ENCODE measurements around the gene NAE1. TPM values are rescaled to one million over a fixed set of nuclear protein-coding genes. Genes with fewer than 3 reads are reported as not detected.

The NAE1 gene
- polyA plus RNA-seq, 2 of the 4 experiments (the other 2 are of a cell fraction), result 96.2 to 132 TPM

DNA sequence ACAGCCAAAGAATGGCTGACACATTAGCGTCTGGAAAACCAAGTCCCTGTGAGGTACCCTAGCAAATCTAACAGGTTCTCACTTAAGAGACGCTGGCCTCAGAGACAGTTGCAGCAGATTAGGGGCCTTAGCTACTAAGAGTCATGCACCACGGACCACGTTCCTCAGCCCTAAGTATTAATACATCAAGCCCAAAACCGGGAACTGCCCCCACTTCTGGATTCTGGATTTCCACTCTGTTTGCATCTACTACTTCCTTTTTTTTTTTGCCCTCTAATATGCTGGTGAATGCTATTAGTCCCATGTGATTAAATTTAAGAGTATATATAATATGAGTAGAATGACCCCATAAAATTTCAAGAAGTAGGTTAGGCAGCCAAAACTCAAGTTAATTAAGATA lies 28.6 kb downstream of the NAE1 start:
- H3K27ac ChIP-seq, result no peak overlapping the region
- no peaks in the 10 kb centered on the region for H3K4me1 ChIP-seq
- no peak for ATAC-seq
- CTCF ChIA-PET, result interaction anchor here (0.7 to 1.5 kb wide), 4 partner anchors 50 to 65 kb away, joined by 3 to 5 read pairs (median 4); no protein-coding TSS in a partner anchor
- no peak overlapping the region for H3K4me3 ChIP-seq
- FAIRE-seq, result no peak
- TF ChIP-seq ZC3H11A (IDR thresholded peaks at IDR 0.05) (no peak), RARB (CRISPR knock-in tag; IDR thresholded peaks at IDR 0.05) (no peak), EHMT2 (IDR thresholded peaks at IDR 0.05; ENCODE audit: low read depth) (no peak), CHD4 (IDR thresholded peaks at IDR 0.05; ENCODE audit: borderline replicate concordance) (no peak), GATA3 (IDR thresholded peaks at IDR 0.05; ENCODE audit: borderline replicate concordance) (no peak), HOXB13 (CRISPR knock-in tag; IDR thresholded peaks at IDR 0.05; ENCODE audit: low read depth) (no peak)
- TF ChIP-seq, protein P1, sequence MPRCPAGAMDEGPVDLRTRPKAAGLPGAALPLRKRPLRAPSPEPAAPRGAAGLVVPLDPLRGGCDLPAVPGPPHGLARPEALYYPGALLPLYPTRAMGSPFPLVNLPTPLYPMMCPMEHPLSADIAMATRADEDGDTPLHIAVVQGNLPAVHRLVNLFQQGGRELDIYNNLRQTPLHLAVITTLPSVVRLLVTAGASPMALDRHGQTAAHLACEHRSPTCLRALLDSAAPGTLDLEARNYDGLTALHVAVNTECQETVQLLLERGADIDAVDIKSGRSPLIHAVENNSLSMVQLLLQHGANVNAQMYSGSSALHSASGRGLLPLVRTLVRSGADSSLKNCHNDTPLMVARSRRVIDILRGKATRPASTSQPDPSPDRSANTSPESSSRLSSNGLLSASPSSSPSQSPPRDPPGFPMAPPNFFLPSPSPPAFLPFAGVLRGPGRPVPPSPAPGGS (IDR thresholded peaks at IDR 0.05), result no peak
- DNase-seq (ENCODE audit: low read depth in 1 of 2, low spot score in 1 of 2), result no peak
- WGBS (ENCODE audit: missing lambda C conversion rate), result 96% methylated on average over 5 of the region's 5 CpGs
- H3K9me3 ChIP-seq, result no peaks in the 10 kb centered on the region
- no peak overlapping the region for H3K4me2 ChIP-seq
- POLR2A ChIA-PET, result no interaction called here

DNA sequence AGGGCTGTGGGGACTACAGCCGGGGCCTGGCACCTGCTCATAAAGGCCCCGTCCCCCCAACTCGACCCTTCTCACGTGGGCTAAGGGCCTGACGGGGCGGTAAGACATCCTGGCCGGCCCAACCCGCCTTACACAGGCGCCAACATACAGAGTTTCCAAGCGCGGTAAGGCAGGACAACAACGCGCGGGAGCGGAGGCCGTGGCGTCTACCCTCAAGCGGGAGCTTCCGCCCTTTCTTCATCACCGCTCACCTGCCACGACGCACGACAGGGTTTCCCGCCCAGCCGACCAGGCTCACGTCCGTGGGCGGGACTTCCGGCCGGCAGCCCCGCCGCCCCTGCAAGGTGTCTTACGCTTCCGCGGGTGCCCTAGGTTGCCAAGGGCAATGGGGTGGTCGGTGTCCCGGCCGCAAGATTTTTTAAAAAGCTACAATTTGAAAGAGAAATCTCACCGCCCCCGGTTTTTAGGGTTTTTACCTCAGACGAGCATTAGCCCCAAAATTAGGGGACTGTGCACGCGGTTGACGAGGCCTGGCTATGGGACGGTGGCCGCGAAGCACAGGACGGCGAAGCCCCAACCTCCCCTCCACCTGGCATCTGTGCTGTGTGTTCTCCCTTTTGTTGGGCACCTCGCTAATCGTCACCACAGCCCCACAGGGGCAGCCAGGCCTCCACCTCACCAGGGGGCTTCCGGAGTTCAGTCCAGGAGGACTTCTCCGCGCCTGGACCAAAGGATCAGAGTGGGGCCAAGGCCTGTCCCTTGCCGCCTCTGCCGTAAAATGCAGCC lies 29.3 kb downstream of the NAE1 start, which contains the start of gene TERB1:
Gene TERB1 (minus strand): TSS at position 265 of the 786 bp plus-strand sequence. CDS start 4,786 bp downstream, outside the sequence.
- Histone ChIP-seq H3K4me1 (no peaks in the 10 kb centered on the region), H3K4me3 (no peak within 1 kb of the TSS), H3K27ac (no peak within 1 kb of the TSS), H3K9me3 (no peaks in the 10 kb centered on the region), H3K4me2 (no peak within 1 kb of the TSS)
- TF ChIP-seq POLR2AphosphoS2 (conservative IDR thresholded peaks at IDR 0.05; ENCODE audit: low read length), result 0 out of 2 replicates have a peak, but pooled peaks have one; percentile 60
- TF ChIP-seq, protein P2, sequence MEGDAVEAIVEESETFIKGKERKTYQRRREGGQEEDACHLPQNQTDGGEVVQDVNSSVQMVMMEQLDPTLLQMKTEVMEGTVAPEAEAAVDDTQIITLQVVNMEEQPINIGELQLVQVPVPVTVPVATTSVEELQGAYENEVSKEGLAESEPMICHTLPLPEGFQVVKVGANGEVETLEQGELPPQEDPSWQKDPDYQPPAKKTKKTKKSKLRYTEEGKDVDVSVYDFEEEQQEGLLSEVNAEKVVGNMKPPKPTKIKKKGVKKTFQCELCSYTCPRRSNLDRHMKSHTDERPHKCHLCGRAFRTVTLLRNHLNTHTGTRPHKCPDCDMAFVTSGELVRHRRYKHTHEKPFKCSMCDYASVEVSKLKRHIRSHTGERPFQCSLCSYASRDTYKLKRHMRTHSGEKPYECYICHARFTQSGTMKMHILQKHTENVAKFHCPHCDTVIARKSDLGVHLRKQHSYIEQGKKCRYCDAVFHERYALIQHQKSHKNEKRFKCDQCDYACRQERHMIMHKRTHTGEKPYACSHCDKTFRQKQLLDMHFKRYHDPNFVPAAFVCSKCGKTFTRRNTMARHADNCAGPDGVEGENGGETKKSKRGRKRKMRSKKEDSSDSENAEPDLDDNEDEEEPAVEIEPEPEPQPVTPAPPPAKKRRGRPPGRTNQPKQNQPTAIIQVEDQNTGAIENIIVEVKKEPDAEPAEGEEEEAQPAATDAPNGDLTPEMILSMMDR (IDR thresholded peaks at IDR 0.05), result no peak
- POLR2A ChIA-PET, result no interaction called here
- no peak for FAIRE-seq
- CTCF ChIA-PET, result interaction anchor here (0.7 kb wide), 1 partner anchor 49 kb away, joined by 4 read pairs; no protein-coding TSS in a partner anchor
- ATAC-seq, result no peak; a peak in 2 of 6 replicates
- DNase-seq (ENCODE audit: low read depth in 1 of 2, low spot score in 1 of 2), result no peak
- 97% methylated on average over 56 of the region's 56 CpGs for WGBS (ENCODE audit: missing lambda C conversion rate)

DNA sequence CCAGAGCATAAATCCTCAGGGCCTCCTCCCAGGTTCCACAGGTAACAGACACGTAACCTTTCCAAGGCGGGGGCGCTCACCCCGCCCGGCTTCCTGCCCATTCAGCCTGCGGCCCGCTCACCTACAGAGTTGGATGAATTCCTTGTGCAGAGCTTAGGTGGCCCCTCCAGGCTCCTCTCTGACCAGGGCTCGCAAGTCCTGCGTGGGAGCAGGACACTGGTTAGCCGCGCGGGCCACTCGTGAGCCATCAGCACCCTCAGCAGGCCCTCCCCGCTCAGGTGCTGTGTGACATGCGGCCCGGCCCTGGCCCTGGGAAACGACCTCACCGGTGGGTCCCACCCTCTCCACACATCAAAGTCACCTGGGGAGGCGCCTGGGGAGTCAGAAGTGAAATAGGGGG lies 29.9 kb downstream of the NAE1 start:
- FAIRE-seq (no peak), ATAC-seq (peak in 1 of 2 experiments; percentile 22; a peak in 1 of 6 replicates), DNase-seq (ENCODE audit: low read depth in 1 of 2, low spot score in 1 of 2) (no peak)
- Histone ChIP-seq H3K4me2 (no peak overlapping the region), H3K4me1 (no peaks in the 10 kb centered on the region), H3K4me3 (no peak overlapping the region), H3K9me3 (no peaks in the 10 kb centered on the region), H3K27ac (no peak overlapping the region)
- CTCF ChIA-PET, result no interaction called here
- TF ChIP-seq ZNF302 (CRISPR knock-in tag; IDR thresholded peaks at IDR 0.05) (no peak), EHF (CRISPR knock-in tag; IDR thresholded peaks at IDR 0.05) (no peak), KDM1A (IDR thresholded peaks at IDR 0.05; ENCODE audit: low read depth) (no peak), FOSB (CRISPR knock-in tag; IDR thresholded peaks at IDR 0.05) (no peak), SREBF2 (IDR thresholded peaks at IDR 0.05) (no peak), ZC3H11A (IDR thresholded peaks at IDR 0.05) (no peak)
- TF ChIP-seq, protein P3, sequence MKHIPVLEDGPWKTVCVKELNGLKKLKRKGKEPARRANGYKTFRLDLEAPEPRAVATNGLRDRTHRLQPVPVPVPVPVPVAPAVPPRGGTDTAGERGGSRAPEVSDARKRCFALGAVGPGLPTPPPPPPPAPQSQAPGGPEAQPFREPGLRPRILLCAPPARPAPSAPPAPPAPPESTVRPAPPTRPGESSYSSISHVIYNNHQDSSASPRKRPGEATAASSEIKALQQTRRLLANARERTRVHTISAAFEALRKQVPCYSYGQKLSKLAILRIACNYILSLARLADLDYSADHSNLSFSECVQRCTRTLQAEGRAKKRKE (CRISPR knock-in tag; IDR thresholded peaks at IDR 0.05; ENCODE audit: low read depth), result no peak
- POLR2A ChIA-PET, result no interaction called here
- 96% methylated on average over 19 of the region's 19 CpGs for WGBS (ENCODE audit: missing lambda C conversion rate)
